SK-N-MC (cell line): Measurements from ENCODE around the gene C11orf58.

ENCODE experiments used
- EZH2 ChIP-seq: fragments of 200-600 bp; sonication (generic); IDR thresholded peaks from one replicate; pipeline ENCODE4 v1.6.1; 2017; ENCODE audit warnings: antibody characterized with exemption
- FOXP2 ChIP-seq: optimal IDR thresholded peaks from 2 replicates; pipeline ENCODE3; 2011; ENCODE audit warnings: mild to moderate bottlenecking, moderate library complexity; ENCODE audit not compliant: insufficient read depth; ENCODE audit errors: extremely low read length, control extremely low read depth
- POLR2AphosphoS5 ChIP-seq: IDR thresholded peaks from 2 replicates; pipeline ENCODE4 v1.6.1; 2012; ENCODE audit warnings: mild to moderate bottlenecking, low read depth, low read length, borderline replicate concordance

GRCh38 chr11:16713594-16713993, 24.9 kb upstream of the C11orf58 start:
- no peak for TF ChIP-seq FOXP2
- TF ChIP-seq POLR2AphosphoS5: no peak
- TF ChIP-seq EZH2: no peak
